GM19397 (cell line): Measurements from ENCODE around the gene GNG7.
"Not testable (repeated sequence)": the region's sequence is repeated elsewhere in the genome, so short reads cannot be mapped to it uniquely, and the experiment has no call there.

Experiments
- ATAC-seq: cut with Tn5 transposase; IDR thresholded peaks from one replicate; pipeline ENCODE4 v1.9.1; 2021; ENCODE audit warnings: mild to moderate bottlenecking, moderate library complexity; ENCODE audit not compliant: unreplicated experiment

Gene GNG7

GRCh38 chr19:2678044-2678671 lies 24.3 kb downstream of the GNG7 start:
- peak; percentile 42 for ATAC-seq

DNA sequence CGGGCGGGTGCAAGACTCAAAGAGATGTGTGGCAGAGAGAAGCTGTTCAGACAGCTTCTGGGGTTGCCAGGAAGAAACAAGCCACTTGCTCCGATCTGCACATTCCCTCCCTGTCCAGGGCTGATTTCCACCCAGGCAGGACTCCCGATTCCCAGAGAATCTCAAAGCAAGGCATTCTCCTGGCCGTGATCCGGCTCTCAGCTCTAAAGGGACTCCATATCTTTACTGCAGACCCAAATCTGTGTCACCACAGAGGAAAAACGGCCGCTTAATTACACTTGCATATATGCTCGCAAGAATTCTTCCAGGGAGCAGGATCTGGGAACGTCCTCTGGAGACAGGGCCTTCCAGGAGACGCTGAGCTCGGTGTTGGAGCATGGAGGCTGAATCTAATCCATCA lies 25.7 kb downstream of the GNG7 start:
- no peak for ATAC-seq

DNA sequence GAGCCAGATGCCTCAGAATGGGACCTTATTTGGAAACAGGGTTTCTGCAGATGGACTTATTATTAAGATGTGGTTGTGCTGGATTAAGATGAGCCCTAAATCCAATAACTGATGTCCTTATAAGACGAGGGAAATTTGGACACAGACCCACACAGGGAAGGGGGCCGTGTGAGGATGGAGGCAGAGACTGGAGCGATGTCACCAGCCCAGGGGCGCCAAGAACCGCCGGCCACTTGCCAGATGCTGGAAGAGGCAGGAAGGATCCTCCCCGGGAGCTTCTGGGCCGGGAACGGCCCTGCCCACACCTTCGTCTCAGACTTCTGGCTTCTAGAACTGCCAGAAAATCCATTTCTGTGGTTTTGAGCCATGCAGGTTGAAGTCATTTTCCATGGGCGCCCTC lies 26.6 kb downstream of the GNG7 start:
- ATAC-seq: no peak

DNA sequence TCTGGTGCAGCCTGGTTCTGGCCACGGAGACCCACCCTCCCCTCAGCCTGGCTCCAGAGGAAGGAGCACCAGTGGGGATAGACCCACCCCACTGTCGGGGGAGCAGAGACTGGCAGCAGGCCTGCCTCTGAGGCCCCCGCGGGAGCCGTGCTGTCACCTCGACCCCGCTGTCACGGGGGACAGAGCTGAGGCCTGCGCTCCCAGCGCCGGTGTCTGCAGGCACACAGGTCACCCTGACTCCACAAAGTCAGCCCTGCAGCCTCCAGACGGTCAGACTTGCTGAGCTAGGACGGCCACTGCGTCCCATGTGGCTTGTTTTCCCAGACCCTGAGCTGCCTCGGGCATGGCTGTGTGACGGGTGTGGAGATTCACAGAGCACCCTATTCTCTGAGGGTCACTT lies 32.3 kb downstream of the GNG7 start:
- no peak for ATAC-seq

DNA sequence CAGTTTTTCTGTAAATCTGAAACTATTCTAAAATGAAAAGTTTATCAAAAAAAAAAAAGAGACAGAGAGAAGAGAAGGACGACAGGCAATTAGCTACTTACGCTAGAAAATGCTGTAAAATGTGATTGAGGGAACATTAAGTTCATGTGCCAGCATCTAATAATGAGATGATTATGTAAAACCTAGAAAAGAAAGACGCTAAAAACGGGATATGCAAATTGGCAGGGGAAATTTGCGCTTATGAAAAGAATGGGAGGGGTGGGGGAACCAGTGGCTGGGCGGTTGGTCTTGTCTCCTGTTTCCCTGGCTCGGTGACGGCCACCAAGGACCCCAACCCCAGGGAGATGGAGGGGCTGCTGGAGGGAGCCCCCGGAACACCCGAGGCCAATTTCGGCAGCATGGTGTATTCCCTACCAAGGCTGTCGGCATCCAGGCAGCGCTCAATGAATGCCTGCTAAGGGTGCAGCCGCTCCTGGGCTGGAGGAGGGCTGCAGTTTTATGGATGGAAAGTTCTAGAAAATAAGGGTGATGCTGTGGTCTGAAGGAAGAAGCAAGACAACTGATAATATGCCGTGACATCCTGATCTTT lies 34.2 kb downstream of the GNG7 start:
- ATAC-seq: no peak

- not testable (repeated sequence) for ATAC-seq
Observed at GRCh38 chr19:2667349-2667748, 35.1 kb downstream of the GNG7 start.

- ATAC-seq: no peak
Observed at GRCh38 chr19:2666344-2666994, 36.0 kb downstream of the GNG7 start.

DNA sequence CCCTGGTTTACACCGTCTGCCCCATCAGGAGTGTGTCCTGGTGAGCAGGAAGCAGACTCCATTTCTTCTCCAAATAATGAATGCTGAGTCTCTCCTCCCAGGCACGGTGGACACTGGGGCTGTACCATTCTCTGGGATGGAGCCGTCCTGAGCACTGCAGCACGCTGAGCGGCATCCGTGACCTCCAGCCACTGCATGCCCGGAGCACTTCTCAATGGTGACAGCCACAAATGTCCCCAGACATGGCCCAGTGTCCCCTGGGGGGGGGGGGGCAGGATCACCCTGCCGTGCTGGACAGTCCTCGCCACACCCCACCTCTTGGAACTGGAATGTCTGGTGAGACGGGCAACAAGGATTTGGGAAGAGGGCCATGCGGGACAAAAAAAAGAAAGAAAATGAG lies 37.4 kb downstream of the GNG7 start:
- ATAC-seq: no peak

DNA sequence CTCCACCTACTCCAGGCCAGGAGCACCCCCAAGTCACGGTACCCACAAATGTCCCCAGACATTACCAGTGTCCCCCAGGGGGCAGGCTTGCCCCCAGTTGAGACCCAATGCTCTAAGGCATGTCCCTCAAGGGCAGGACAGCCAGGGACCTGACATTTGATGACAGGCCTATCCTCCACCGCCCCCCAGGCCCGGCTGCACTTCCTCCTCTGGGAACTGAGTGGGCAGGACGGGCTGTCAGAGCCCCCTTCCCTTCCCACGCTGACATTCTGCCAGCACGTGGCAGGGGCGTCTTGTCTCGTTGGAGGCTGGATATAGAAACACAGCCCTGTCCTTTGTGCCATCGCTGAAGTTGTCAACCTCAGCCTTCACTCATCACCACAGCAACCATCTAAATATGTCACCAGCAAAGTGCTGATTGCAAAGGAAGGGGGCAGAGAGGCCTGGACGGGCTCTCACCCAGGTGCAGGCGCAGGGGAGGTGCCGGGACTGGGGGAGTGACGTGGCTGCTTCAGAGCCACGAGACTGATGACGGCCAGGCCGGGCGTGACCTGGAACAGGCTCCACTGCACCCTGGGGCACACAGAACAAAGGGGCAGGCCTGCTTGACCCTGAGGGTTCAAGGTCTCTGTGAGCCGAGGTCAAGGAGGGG lies 38.4 kb downstream of the GNG7 start:
- ATAC-seq: peak; percentile 76

- ATAC-seq: no peak
Observed at GRCh38 chr19:2661615-2662014, 40.9 kb downstream of the GNG7 start.

GRCh38 chr19:2659856-2660432 lies 42.5 kb downstream of the GNG7 start:
- ATAC-seq: no peak

GRCh38 chr19:2656533-2656932 lies 46.0 kb downstream of the GNG7 start:
- no peak for ATAC-seq

- no peak for ATAC-seq
Observed at GRCh38 chr19:2653710-2654707, 48.5 kb downstream of the GNG7 start.

- no peak for ATAC-seq
Observed at GRCh38 chr19:2653218-2653617, 49.3 kb downstream of the GNG7 start.

- no peak for ATAC-seq
Observed at GRCh38 chr19:2652504-2653099, 49.9 kb downstream of the GNG7 start.

DNA sequence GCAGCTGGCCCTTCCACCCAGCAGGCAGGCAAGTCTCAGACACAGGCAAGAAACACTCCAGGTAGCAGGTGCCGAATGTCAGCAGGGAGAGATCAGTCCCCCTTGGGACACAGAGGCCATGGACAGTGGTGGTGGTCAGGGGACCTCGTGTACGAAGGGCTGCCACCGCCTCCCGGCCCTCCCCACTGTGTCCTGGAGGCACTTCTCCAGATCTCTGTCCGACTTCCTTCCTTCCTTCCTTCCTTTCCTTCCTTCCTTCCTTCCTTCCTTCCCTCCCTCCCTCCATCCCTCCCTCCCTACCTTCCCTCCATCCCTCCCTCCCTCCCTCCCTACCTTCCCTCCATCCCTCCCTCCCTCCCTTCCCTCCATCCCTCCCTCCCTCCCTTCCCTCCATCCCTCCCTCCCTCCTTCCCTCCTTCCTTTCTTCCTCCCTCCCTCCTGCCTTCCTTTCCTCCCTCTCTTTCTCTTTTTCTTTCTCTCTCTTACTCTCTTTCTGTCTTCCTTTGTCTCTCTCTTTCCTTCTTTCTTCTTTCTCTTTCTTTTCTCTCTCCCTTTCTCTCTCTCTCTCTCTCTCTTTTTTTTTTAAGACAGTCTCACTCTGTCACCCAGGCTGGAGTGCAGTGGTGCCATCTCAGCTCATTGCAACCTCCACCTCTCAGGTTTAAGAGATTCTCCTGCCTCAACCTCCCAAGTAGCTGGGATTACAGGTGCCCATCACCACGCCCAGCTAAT lies 51.3 kb downstream of the GNG7 start:
- ATAC-seq: not testable (repeated sequence)

DNA sequence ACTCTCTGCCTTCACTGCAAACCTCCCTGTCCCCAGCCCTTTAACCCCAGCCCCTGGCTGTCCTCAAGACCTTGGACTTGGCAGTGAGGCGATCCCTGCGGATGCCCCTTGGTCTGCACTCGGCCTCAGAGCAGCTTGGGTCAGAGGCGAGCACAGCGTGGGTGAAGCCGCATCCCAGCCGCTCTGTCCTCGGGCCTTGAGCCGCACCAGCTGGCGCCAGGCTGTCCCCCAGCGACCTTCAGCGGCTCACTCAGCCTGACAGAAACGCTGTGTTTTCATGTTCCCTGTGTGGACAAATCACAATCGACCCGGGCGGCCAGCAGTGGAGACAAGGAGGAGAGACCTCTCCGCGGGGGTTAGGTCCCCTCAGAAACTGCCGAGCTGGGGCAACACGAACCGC lies 52.0 kb downstream of the GNG7 start:
- ATAC-seq: no peak

- no peak for ATAC-seq
Observed at GRCh38 chr19:2648528-2648937, 54.0 kb downstream of the GNG7 start.

GRCh38 chr19:2648099-2648498 lies 54.4 kb downstream of the GNG7 start:
- ATAC-seq: no peak
